Activated T-helper 17 cell treated with anti-CD3 and anti-CD28 coated beads, Interleukin-2, amount 50 U/mL, for 72 hours (primary cell): Measurements from ENCODE around the gene MUC4. TPM values are rescaled to one million over a fixed set of nuclear protein-coding genes. Genes with fewer than 3 reads are reported as not detected.
"Not testable (repeated sequence)": the region's sequence is repeated elsewhere in the genome, so short reads cannot be mapped to it uniquely, and the experiment has no call there.

Experiments
- ATAC-seq: fragments of 150-1000 bp; cut with Tn5 transposase; replicated peaks from 2 replicates; pipeline ENCODE4 v1.10.0; 2021; ENCODE audit warnings: mild to moderate bottlenecking, moderate library complexity
- H3K27ac Mint-ChIP-seq: one replicate; pipeline ENCODE4 v1.8.0; 2022; ENCODE audit warnings: mixed read lengths
- H3K27me3 Mint-ChIP-seq: one replicate; pipeline ENCODE4 v1.8.0; 2022; ENCODE audit warnings: mixed read lengths
- H3K36me3 Mint-ChIP-seq: one replicate; pipeline ENCODE4 v1.8.0; 2022; ENCODE audit warnings: low read depth, mild to moderate bottlenecking, mixed read lengths
- H3K4me1 Mint-ChIP-seq: one replicate; pipeline ENCODE4 v1.8.0; 2022; ENCODE audit warnings: mixed read lengths
- H3K4me3 Mint-ChIP-seq: one replicate; pipeline ENCODE4 v1.8.0; 2022; ENCODE audit warnings: mild to moderate bottlenecking, mixed read lengths
- H3K9me3 Mint-ChIP-seq: one replicate; pipeline ENCODE4 v1.8.0; 2022; ENCODE audit warnings: mixed read lengths
- total RNA-seq, 2 donors: library from RNA; stranded (reverse); gene quantifications; one replicate each; pipeline ENCODE4 v1.2.3, GENCODE V29; 2022

Gene MUC4
- total RNA-seq, 2 donors from 2014 or later = 2.4 to 3.1 TPM

- no peaks in the 10 kb centered on the region for H3K36me3 Mint-ChIP-seq
- H3K27me3 Mint-ChIP-seq = no peaks in the 10 kb centered on the region
- H3K4me3 Mint-ChIP-seq = no peak overlapping the region
- ATAC-seq = no peak
- H3K9me3 Mint-ChIP-seq = no peaks in the 10 kb centered on the region
- no peaks in the 10 kb centered on the region for H3K4me1 Mint-ChIP-seq
- no peak overlapping the region for H3K27ac Mint-ChIP-seq
Observed at GRCh38 chr3:195845483-195845882, 33.8 kb upstream of the MUC4 start.

GRCh38 chr3:195844671-195845218 lies 33.0 kb upstream of the MUC4 start:
- Mint-ChIP-seq H3K4me3 (no peak overlapping the region), H3K4me1 (no peaks in the 10 kb centered on the region)

GRCh38 chr3:195839260-195840010 lies 27.7 kb upstream of the MUC4 start:
- H3K27ac Mint-ChIP-seq = no peak overlapping the region
- no peaks in the 10 kb centered on the region for H3K36me3 Mint-ChIP-seq
- H3K9me3 Mint-ChIP-seq = no peaks in the 10 kb centered on the region

More at GRCh38 chr3:195844671-195845218, 33.0 kb upstream of the MUC4 start:
- no peaks in the 10 kb centered on the region for H3K9me3 Mint-ChIP-seq
- no peak for ATAC-seq
- H3K36me3 Mint-ChIP-seq = no peaks in the 10 kb centered on the region
- no peak overlapping the region for H3K27ac Mint-ChIP-seq
- H3K27me3 Mint-ChIP-seq = no peaks in the 10 kb centered on the region

GRCh38 chr3:195838714-195839113 lies 27.0 kb upstream of the MUC4 start:
- no peak for ATAC-seq
- Mint-ChIP-seq H3K9me3 (no peaks in the 10 kb centered on the region), H3K27ac (no peak overlapping the region), H3K4me1 (no peaks in the 10 kb centered on the region), H3K36me3 (no peaks in the 10 kb centered on the region), H3K27me3 (no peaks in the 10 kb centered on the region), H3K4me3 (no peak overlapping the region)

More at GRCh38 chr3:195839260-195840010, 27.7 kb upstream of the MUC4 start:
- H3K4me3 Mint-ChIP-seq = no peak overlapping the region
- H3K4me1 Mint-ChIP-seq = no peaks in the 10 kb centered on the region
- ATAC-seq = no peak
- H3K27me3 Mint-ChIP-seq = no peaks in the 10 kb centered on the region

GRCh38 chr3:195836476-195837135 lies 24.9 kb upstream of the MUC4 start:
- no peaks in the 10 kb centered on the region for H3K36me3 Mint-ChIP-seq
- no peak for ATAC-seq
- no peaks in the 10 kb centered on the region for H3K27me3 Mint-ChIP-seq
- no peak overlapping the region for H3K4me3 Mint-ChIP-seq
- no peaks in the 10 kb centered on the region for H3K4me1 Mint-ChIP-seq
- H3K27ac Mint-ChIP-seq = no peak overlapping the region
- no peaks in the 10 kb centered on the region for H3K9me3 Mint-ChIP-seq

- H3K27ac Mint-ChIP-seq = no peak overlapping the region
- H3K4me3 Mint-ChIP-seq = no peak overlapping the region
- H3K4me1 Mint-ChIP-seq = no peaks in the 10 kb centered on the region
- no peaks in the 10 kb centered on the region for H3K9me3 Mint-ChIP-seq
- no peaks in the 10 kb centered on the region for H3K36me3 Mint-ChIP-seq
- ATAC-seq = no peak
- H3K27me3 Mint-ChIP-seq = no peaks in the 10 kb centered on the region
Observed at GRCh38 chr3:195835791-195836190, 24.1 kb upstream of the MUC4 start.

GRCh38 chr3:195834675-195835583 lies 23.2 kb upstream of the MUC4 start:
- no peaks in the 10 kb centered on the region for H3K27me3 Mint-ChIP-seq
- no peaks in the 10 kb centered on the region for H3K4me1 Mint-ChIP-seq
- ATAC-seq = no peak
- no peak overlapping the region for H3K4me3 Mint-ChIP-seq
- no peaks in the 10 kb centered on the region for H3K9me3 Mint-ChIP-seq
- H3K27ac Mint-ChIP-seq = no peak overlapping the region
- H3K36me3 Mint-ChIP-seq = no peaks in the 10 kb centered on the region

- no peaks in the 10 kb centered on the region for H3K27me3 Mint-ChIP-seq
- ATAC-seq = no peak
- H3K36me3 Mint-ChIP-seq = no peaks in the 10 kb centered on the region
- H3K4me1 Mint-ChIP-seq = no peaks in the 10 kb centered on the region
- no peak overlapping the region for H3K4me3 Mint-ChIP-seq
- no peaks in the 10 kb centered on the region for H3K9me3 Mint-ChIP-seq
- no peak overlapping the region for H3K27ac Mint-ChIP-seq
Observed at GRCh38 chr3:195829897-195830254, 18.1 kb upstream of the MUC4 start.

- Mint-ChIP-seq H3K27me3 (peaks cover 1% of the 10 kb centered on the region), H3K36me3 (no peaks in the 10 kb centered on the region), H3K9me3 (no peaks in the 10 kb centered on the region), H3K27ac (no peak overlapping the region), H3K4me1 (no peaks in the 10 kb centered on the region), H3K4me3 (no peak overlapping the region)
- ATAC-seq = no peak
Observed at GRCh38 chr3:195828762-195829161, 17.0 kb upstream of the MUC4 start.

- H3K27me3 Mint-ChIP-seq = peaks cover 11% of the 10 kb centered on the region
- no peaks in the 10 kb centered on the region for H3K9me3 Mint-ChIP-seq
- H3K36me3 Mint-ChIP-seq = no peaks in the 10 kb centered on the region
- no peak for ATAC-seq
- H3K27ac Mint-ChIP-seq = no peak overlapping the region
- H3K4me1 Mint-ChIP-seq = no peaks in the 10 kb centered on the region
- H3K4me3 Mint-ChIP-seq = no peak overlapping the region
Observed at GRCh38 chr3:195825857-195826804, 14.4 kb upstream of the MUC4 start.

GRCh38 chr3:195825191-195825588 lies 13.5 kb upstream of the MUC4 start:
- H3K27ac Mint-ChIP-seq = no peak overlapping the region
- H3K27me3 Mint-ChIP-seq = peaks cover 11% of the 10 kb centered on the region

GRCh38 chr3:195824425-195825190 lies 12.9 kb upstream of the MUC4 start:
- H3K4me3 Mint-ChIP-seq, H3K9me3 Mint-ChIP-seq, ATAC-seq, H3K36me3 Mint-ChIP-seq, H3K27ac Mint-ChIP-seq, H3K4me1 Mint-ChIP-seq: not testable (repeated sequence)
- H3K27me3 Mint-ChIP-seq = peaks cover 11% of the 10 kb centered on the region

More at GRCh38 chr3:195825191-195825588, 13.5 kb upstream of the MUC4 start:
- H3K36me3 Mint-ChIP-seq = no peaks in the 10 kb centered on the region
- H3K9me3 Mint-ChIP-seq = no peaks in the 10 kb centered on the region
- no peak overlapping the region for H3K4me3 Mint-ChIP-seq
- no peak for ATAC-seq
- no peaks in the 10 kb centered on the region for H3K4me1 Mint-ChIP-seq

- no peak overlapping the region for H3K4me3 Mint-ChIP-seq
- peaks cover 11% of the 10 kb centered on the region for H3K27me3 Mint-ChIP-seq
- no peaks in the 10 kb centered on the region for H3K9me3 Mint-ChIP-seq
- no peaks in the 10 kb centered on the region for H3K36me3 Mint-ChIP-seq
- H3K4me1 Mint-ChIP-seq = no peaks in the 10 kb centered on the region
- no peak for ATAC-seq
- no peak overlapping the region for H3K27ac Mint-ChIP-seq
Observed at GRCh38 chr3:195823999-195824398, 12.3 kb upstream of the MUC4 start.
